ENCODE results near the gene MAGEA9B. TPM values are rescaled to one million over a fixed set of nuclear protein-coding genes. Genes with fewer than 3 reads are reported as not detected.
A peak's percentile ranks its signal among the peaks of the same experiment; 100 is the strongest.
"Not testable (repeated sequence)": the region's sequence is repeated elsewhere in the genome, so short reads cannot be mapped to it uniquely, and the experiment has no call there.

Gene MAGEA9B, protein sequence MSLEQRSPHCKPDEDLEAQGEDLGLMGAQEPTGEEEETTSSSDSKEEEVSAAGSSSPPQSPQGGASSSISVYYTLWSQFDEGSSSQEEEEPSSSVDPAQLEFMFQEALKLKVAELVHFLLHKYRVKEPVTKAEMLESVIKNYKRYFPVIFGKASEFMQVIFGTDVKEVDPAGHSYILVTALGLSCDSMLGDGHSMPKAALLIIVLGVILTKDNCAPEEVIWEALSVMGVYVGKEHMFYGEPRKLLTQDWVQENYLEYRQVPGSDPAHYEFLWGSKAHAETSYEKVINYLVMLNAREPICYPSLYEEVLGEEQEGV
- not detected for total RNA-seq

- no CpG with 5 or more reads among the region's 12 CpGs for WGBS
These were observed at the start of gene MAGEA9B for GRCh38 chrX:149587359-149587758. TSS of gene MAGEA9B (minus strand) at chrX:149587459. CDS start at chrX:149583179, 4,280 bp downstream.

GRCh38 chrX:149633511-149633910, 46.3 kb upstream of the MAGEA9B start:
- Histone ChIP-seq H3K4me1 (peaks cover 25% of the 10 kb centered on the region), H3K4me3 (no peak overlapping the region), H3K27ac (no peak overlapping the region), H3K9me3 (no peaks in the 10 kb centered on the region), H3K27me3 (no peaks in the 10 kb centered on the region), H3K36me3 (no peaks in the 10 kb centered on the region)
- no peak for DNase-seq (ENCODE audit: low spot score in 2 of 2)
- no peak for TF ChIP-seq POLR2AphosphoS5 (IDR thresholded peaks at IDR 0.05)
- TF ChIP-seq POLR2A (IDR thresholded peaks at IDR 0.05), result no peak
- TF ChIP-seq CTCF (IDR thresholded peaks at IDR 0.05), result no peak
- no peak for TF ChIP-seq EP300 (IDR thresholded peaks at IDR 0.05)

More at GRCh38 chrX:149587359-149587758, at the start of gene MAGEA9B:
- not testable (repeated sequence) for H3K36me3 ChIP-seq; H3K4me3 ChIP-seq; H3K9me3 ChIP-seq; DNase-seq (ENCODE audit: low spot score in 2 of 2); H3K4me1 ChIP-seq; H3K27ac ChIP-seq; H3K27me3 ChIP-seq

DNA sequence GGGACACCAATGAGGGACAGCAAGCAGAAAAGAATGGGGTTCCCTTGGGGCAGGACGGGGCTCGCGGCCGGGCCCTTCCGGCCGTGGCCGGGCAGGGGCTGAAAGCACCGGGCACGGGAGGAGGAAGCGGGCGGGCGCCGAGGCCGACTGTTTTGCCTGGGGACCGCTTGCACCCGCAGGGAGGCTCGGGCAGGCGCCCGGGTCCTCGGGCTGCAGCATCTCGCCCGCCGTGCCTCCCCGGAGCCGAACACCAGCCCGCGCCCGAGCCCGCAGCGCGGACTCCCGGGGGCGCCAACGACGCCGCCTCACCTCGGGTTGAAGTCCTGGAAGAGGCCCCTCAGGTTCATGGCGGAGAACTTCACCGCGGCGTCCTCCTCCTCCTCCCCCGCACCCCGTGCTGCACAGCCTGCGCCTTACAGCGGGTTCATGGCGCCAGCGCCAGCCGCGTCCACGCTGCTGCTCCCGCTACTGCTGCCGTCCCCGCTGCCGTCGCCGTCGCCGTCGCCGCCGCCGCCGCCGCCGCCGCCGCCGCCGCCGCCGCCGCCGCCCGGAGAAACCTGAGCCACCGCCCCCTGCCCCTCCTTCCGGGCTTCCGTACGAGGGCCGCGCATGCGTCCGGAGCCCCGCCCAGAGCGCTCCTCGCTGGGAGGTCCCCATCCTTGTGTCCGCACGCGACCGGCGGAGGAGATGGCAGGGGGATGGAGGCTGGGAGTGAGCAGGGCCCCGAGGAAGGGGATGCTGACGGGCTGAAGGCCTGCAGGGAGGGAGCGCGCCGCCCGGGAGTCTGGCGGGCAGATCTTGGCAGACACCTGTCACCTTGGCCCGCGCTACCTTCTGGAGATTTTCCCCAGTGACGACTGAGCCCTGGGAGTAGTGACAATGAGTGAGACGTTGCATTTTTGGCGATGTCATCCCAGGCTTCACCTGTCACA, 44.2 kb upstream of the MAGEA9B start, which contains the start of gene TMEM185A:
Gene TMEM185A, minus strand, starts transcription at position 559 of the 932 bp plus-strand sequence. Its CDS starts 212 bp downstream, at position 347.
- Histone ChIP-seq H3K9me3 (no peaks in the 10 kb centered on the region), H3K36me3 (no peaks in the 10 kb centered on the region), H3K27ac (peak within 1 kb of the TSS; percentile 70), H3K4me1 (peaks cover 25% of the 10 kb centered on the region), H3K27me3 (no peaks in the 10 kb centered on the region), H3K4me3 (peak within 1 kb of the TSS; percentile 79)
- WGBS, result 51% methylated on average over 62 of the region's 102 CpGs
- peak; percentile 78 to 80 for DNase-seq (ENCODE audit: low spot score in 2 of 2)
- TF ChIP-seq POLR2AphosphoS5 (IDR thresholded peaks at IDR 0.05), result peak in 1 of 3 donors; percentile 28
- TF ChIP-seq EP300 (IDR thresholded peaks at IDR 0.05), result no peak

DNA sequence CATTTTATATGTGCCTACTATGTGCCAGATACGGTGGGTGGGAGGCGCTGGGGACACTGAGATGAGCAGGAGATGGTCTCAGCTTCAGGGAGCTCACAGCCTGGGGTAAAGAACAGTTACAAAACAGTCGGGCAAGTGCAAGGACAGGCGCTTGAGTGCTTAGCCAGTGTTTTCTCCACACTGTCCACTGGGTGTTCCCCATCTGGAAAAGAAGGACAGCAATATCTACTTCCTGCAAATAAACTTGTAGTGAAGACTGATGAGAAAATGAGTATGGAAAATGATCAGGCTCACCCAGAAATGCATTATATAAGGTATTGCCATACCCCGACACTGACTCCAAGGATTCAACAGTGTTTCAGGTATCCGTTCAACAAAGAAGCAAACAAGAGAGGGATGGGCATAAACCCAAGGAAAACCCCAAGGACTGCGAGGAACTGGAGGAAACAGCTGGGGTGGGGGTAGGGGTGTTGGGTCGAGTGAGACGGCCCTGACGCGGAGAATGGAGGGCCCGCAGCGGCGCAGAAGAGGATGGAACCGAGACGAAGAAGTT, 43.5 kb upstream of the MAGEA9B start:
- peak overlapping the region; percentile 70 for H3K27ac ChIP-seq
- peaks cover 27% of the 10 kb centered on the region for H3K4me1 ChIP-seq
- H3K4me3 ChIP-seq, result peak overlapping the region; percentile 79
- TF ChIP-seq POLR2AphosphoS5 (IDR thresholded peaks at IDR 0.05) (no peak), CTCF (IDR thresholded peaks at IDR 0.05) (no peak), POLR2A (IDR thresholded peaks at IDR 0.05) (no peak), EP300 (IDR thresholded peaks at IDR 0.05) (no peak)
- DNase-seq (ENCODE audit: low spot score in 2 of 2), result no peak
- H3K27me3 ChIP-seq, result no peaks in the 10 kb centered on the region
- 42% methylated on average over 16 of the region's 16 CpGs for WGBS
- no peaks in the 10 kb centered on the region for H3K9me3 ChIP-seq
- H3K36me3 ChIP-seq, result no peaks in the 10 kb centered on the region

DNA sequence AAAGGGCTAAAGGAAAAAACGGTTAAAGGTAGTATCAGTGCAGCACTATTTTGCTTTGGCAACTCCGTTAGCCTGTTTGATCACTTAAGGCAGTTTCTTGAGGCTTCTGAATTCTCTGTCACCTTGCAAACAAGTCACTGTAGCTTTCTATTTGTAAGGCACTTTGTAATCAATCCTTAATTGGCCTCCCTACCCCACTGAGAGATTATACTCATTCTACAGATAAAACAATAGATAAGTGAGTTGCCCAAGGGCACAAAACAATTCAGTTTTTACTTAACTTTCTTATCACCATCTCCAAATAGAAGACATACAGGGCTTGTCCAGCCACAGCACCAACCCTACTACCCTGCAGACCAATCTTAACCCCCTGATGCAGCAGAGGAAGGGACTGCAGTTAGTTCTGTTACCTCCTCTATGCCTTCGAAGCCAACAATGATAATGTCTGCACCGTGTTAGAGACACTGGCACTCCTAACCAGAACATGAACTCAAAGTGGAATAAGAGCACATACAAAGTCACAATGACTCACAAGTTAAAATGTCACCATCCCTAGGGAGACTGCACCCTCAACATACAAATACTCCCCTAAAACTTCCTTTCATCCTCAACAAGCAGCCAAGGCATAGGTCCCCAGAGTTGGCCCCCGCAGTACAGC, 42.6 kb upstream of the MAGEA9B start:
- H3K27me3 ChIP-seq, result no peaks in the 10 kb centered on the region
- 66% methylated on average over 5 of the region's 5 CpGs for WGBS
- DNase-seq (ENCODE audit: low spot score in 2 of 2), result no peak
- peak overlapping the region; percentile 79 for H3K4me3 ChIP-seq
- H3K27ac ChIP-seq, result no peak overlapping the region
- H3K36me3 ChIP-seq, result no peaks in the 10 kb centered on the region
- no peaks in the 10 kb centered on the region for H3K9me3 ChIP-seq
- no peak for TF ChIP-seq EP300 (IDR thresholded peaks at IDR 0.05)
- H3K4me1 ChIP-seq, result peaks cover 27% of the 10 kb centered on the region

- peaks cover 27% of the 10 kb centered on the region for H3K4me1 ChIP-seq
- H3K27me3 ChIP-seq, result no peaks in the 10 kb centered on the region
- H3K36me3 ChIP-seq, result no peaks in the 10 kb centered on the region
- H3K9me3 ChIP-seq, result no peaks in the 10 kb centered on the region
- 90% methylated on average over 2 of the region's 2 CpGs for WGBS
- no peak for DNase-seq (ENCODE audit: low spot score in 2 of 2)
- no peak overlapping the region for H3K27ac ChIP-seq
- H3K4me3 ChIP-seq, result no peak overlapping the region
- TF ChIP-seq POLR2A (IDR thresholded peaks at IDR 0.05), result no peak
- no peak for TF ChIP-seq POLR2AphosphoS5 (IDR thresholded peaks at IDR 0.05)
- no peak for TF ChIP-seq EP300 (IDR thresholded peaks at IDR 0.05)
- no peak for TF ChIP-seq CTCF (IDR thresholded peaks at IDR 0.05)
These were observed 41.5 kb upstream of the MAGEA9B start for GRCh38 chrX:149628768-149629167.
